T-cell (primary cell): ENCODE data around the gene PSME2. TPM values are rescaled to one million over a fixed set of nuclear protein-coding genes. Genes with fewer than 3 reads are reported as not detected.
"Not testable (repeated sequence)": the region's sequence is repeated elsewhere in the genome, so short reads cannot be mapped to it uniquely, and the experiment has no call there.

ENCODE experiments used
- ATAC-seq, 4 experiments: fragments of 200-7000 bp in 3 of 4; fragments of 150-1000 bp in 1 of 4; cut with Tn5 transposase; replicated peaks in 1 of 4; 1 replicate in 3 of 4; 2 replicates in 1 of 4; pipeline ENCODE4 v1.10.0; 2021; ENCODE audit warnings: moderate library complexity in 3 of 4, mild to moderate bottlenecking in 2 of 4, moderate number of reproducible peaks in 1 of 4
- CTCF ChIA-PET, 2 donors: fragments of 300-600 bp; sonication (Branson Sonifier 250); formaldehyde crosslinking; loops; one replicate each; lab custom pipeline; 2022; ENCODE audit warnings: antibody characterized with exemption in 2 of 2; lab: Charles Lee
- POLR2A ChIA-PET, 2 donors: fragments of 300-600 bp; sonication (Branson Sonifier 250); formaldehyde crosslinking; loops; one replicate each; lab custom pipeline; 2022; ENCODE audit warnings: antibody characterized with exemption in 2 of 2; lab: Charles Lee
- DNase-seq, 35 experiments: peaks; one replicate each; pipeline versions ENCODE4 v3.0.0 to v3.0.0-alpha.2; 2013 to 2023
- H3K27ac ChIP-seq: one replicate; pipeline ENCODE4 v1.5.1; 2013; ENCODE audit warnings: low read length
- H3K27me3 ChIP-seq, 2 experiments: replicated peaks in 1 of 2; 1 replicate in 1 of 2; 2 replicates in 1 of 2; pipeline versions ENCODE4 v1.6.1 to v1.7.0; 2013; ENCODE audit warnings: low read length in 1 of 2, mixed read lengths in 1 of 2; ENCODE audit not compliant: control insufficient read depth in 2 of 2, insufficient read depth in 2 of 2; ENCODE audit errors: extremely low read depth in 1 of 2
- H3K36me3 ChIP-seq, 2 donors: 1 replicate in 1 of 2; 2 replicates in 1 of 2; pipeline versions ENCODE4 v1.6.1 to v1.7.0; 2013; ENCODE audit warnings: low read length in 1 of 2; ENCODE audit not compliant: control insufficient read depth in 2 of 2, insufficient read depth in 1 of 2; ENCODE audit errors: extremely low read depth in 1 of 2
- H3K4me1 ChIP-seq, 2 experiments: 1 replicate in 1 of 2; 2 replicates in 1 of 2; pipeline versions ENCODE4 v1.6.1 to v1.7.0; 2013; ENCODE audit warnings: low read length in 2 of 2, mixed read lengths in 1 of 2; ENCODE audit not compliant: insufficient read depth in 2 of 2, control insufficient read depth in 1 of 2; ENCODE audit errors: extremely low read depth in 1 of 2
- H3K4me3 ChIP-seq, 2 donors: 1 replicate in 1 of 2; 2 replicates in 1 of 2; pipeline versions ENCODE4 v1.5.1 to v1.7.0; 2013; ENCODE audit warnings: mild to moderate bottlenecking in 2 of 2, low read length in 1 of 2, moderate library complexity in 1 of 2; ENCODE audit not compliant: control insufficient read depth in 1 of 2; ENCODE audit errors: extremely low read depth in 1 of 2
- H3K9me3 ChIP-seq: 2 replicates; pipeline ENCODE4 v1.7.0; 2013
- H3K27ac Mint-ChIP-seq, 2 donors: one replicate each; pipeline ENCODE4 v1.8.0; 2020 to 2021; ENCODE audit warnings: mild to moderate bottlenecking in 2 of 2, mixed read lengths in 2 of 2
- H3K27me3 Mint-ChIP-seq, 2 donors: one replicate each; pipeline ENCODE4 v1.8.0; 2021 to 2022; ENCODE audit warnings: mixed read lengths in 2 of 2
- H3K36me3 Mint-ChIP-seq: one replicate; pipeline ENCODE4 v1.8.0; 2021; ENCODE audit warnings: mixed read lengths
- H3K4me1 Mint-ChIP-seq, 3 donors: one replicate each; pipeline ENCODE4 v1.8.0; 2020 to 2022; ENCODE audit warnings: mixed read lengths in 3 of 3, mild to moderate bottlenecking in 1 of 3
- H3K4me3 Mint-ChIP-seq, 3 donors: one replicate each; pipeline ENCODE4 v1.8.0; 2020 to 2022; ENCODE audit warnings: mild to moderate bottlenecking in 3 of 3, mixed read lengths in 3 of 3, moderate library complexity in 3 of 3
- H3K9me3 Mint-ChIP-seq, 3 donors: one replicate each; pipeline ENCODE4 v1.8.0; 2020 to 2022; ENCODE audit warnings: mixed read lengths in 3 of 3
- WGBS: methylation state at CpG from one replicate; pipeline ENCODE4 v1.1.5; 2013; ENCODE audit warnings: missing lambda C conversion rate; ENCODE audit not compliant: insufficient coverage; 5-methylcytosine and 5-hydroxymethylcytosine counted together
- total RNA-seq, 35 experiments: library from RNA in 6 of 35; stranded (reverse) in 6 of 35; fragments of 120-200 nt in 1 of 35; gene quantifications; one replicate each; pipeline versions ENCODE4 v1.2.1 to v1.2.4 and lab custom pipeline; 2013 to 2026

PSME2 gene
- total RNA-seq, 5 donors from 2014 or later (not counting 1 experiment from before 2014, with no cell fraction given), result 130 to 192 (median 159) TPM

DNA sequence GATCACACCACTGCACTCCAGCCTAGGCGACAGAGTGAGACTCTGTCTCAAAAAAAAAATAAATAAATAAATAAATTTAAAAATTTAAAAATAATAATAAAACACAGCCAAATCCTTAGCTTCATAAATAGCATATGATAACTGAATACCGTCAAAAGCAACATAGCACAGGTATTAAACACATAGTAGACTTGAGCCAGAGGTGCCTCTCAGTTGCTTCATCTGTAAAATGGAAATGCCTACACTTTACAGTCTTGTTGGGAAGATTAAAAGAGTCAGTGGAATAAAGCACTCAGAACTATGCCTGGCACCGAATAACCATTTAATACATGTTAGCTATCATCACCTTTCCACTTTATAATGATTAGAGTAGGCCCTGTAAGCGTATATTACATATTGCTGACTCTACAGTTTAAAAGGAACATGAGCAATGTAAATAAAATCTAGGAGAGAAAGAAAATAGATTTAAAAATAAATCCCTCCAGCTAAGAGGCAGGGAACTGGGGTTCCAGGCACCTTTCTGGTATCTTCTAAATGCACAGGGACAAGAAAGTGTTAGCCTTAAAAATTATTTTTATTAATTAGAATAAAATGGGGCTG lies 39.6 kb downstream of the PSME2 start:
- DNase-seq (no peak), ATAC-seq (no peak)
- H3K27me3 ChIP-seq, result no peaks in the 10 kb centered on the region
- no CpG with 5 or more reads among the region's 4 CpGs for WGBS
- Mint-ChIP-seq H3K36me3 (peaks cover 25% of the 10 kb centered on the region), H3K27me3 (no peaks in the 10 kb centered on the region), H3K9me3 (peaks cover 0 to 4% (median 0%) of the 10 kb centered on the region in 3 donors), H3K4me3 (no peak overlapping the region), H3K4me1 (peaks cover 11 to 18% (median 13%) of the 10 kb centered on the region in 3 donors), H3K27ac (no peak overlapping the region)
- POLR2A ChIA-PET, result interaction anchor here (0.6 kb wide), 3 partner anchors 15 to 480 kb away, joined by 3 to 4 read pairs (median 3); no protein-coding TSS in a partner anchor
- H3K4me3 ChIP-seq, result no peak overlapping the region
- H3K9me3 ChIP-seq, result no peaks in the 10 kb centered on the region
- CTCF ChIA-PET, result interaction anchor here (0.6 to 5.5 kb wide), 7 partner anchors 8 to 54 kb away, joined by 3 to 96 read pairs (median 5); partner anchors contain the start of genes DCAF11 (in 1 of the 2), IRF9 (in 1 of the 2), NRL (in 1 of the 2) and PCK2 (in 1 of the 2)
- H3K36me3 ChIP-seq, result peaks cover 0 to 12% of the 10 kb centered on the region in 2 donors
- H3K4me1 ChIP-seq, result peaks cover 3 to 12% of the 10 kb centered on the region in 2 experiments
- H3K27ac ChIP-seq, result no peak overlapping the region

DNA sequence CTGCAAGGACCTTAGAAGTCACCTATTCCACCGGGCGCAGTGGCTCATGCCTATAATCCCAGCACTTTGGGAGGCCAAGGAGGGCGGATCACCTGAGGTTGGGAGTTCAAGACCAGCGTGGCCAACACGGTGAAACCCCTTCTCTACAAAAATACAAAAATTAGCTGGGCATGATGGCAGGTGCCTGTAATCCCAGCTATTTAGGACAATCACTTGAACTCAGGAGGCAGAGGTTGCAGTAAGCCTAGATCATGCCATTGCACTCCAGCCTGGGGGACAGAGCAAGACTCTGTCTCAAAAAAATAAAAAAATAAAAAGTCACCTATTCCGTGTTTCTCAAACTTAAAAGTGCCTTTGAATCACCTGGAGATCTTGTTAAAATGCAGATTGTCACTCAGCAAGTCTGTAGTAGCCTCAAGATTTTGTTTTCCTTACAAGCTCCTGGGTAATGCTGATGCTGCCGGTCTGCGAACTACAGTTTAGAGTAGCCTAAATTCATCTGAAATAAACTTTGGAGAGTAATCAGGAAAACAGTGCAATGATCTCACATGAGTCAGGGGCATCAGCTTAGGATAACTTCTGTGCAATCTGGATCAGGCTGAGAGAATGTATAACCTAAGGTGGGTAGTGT lies 40.7 kb downstream of the PSME2 start:
- ATAC-seq, H3K4me3 Mint-ChIP-seq, H3K9me3 Mint-ChIP-seq, H3K9me3 ChIP-seq, H3K4me3 ChIP-seq, DNase-seq, H3K27ac ChIP-seq, H3K27me3 Mint-ChIP-seq, H3K27me3 ChIP-seq, POLR2A ChIA-PET: not testable (repeated sequence)
- Mint-ChIP-seq H3K36me3 (peaks cover 29% of the 10 kb centered on the region), H3K27ac (peak overlapping the region; percentile 28 to 41), H3K4me1 (peaks cover 11 to 17% (median 13%) of the 10 kb centered on the region in 3 donors)
- CTCF ChIA-PET, result interaction anchor here (2.0 to 2.1 kb wide), 2 partner anchors 9 to 15 kb away, joined by 5 to 7 read pairs; partner anchors contain the start of genes DCAF11 (in 1 of the 2) and NRL (in 1 of the 2)
- WGBS, result 95% methylated on average over 4 of the region's 8 CpGs
- Histone ChIP-seq H3K36me3 (peaks cover 0 to 14% of the 10 kb centered on the region in 2 donors), H3K4me1 (peaks cover 3 to 12% of the 10 kb centered on the region in 2 experiments)

DNA sequence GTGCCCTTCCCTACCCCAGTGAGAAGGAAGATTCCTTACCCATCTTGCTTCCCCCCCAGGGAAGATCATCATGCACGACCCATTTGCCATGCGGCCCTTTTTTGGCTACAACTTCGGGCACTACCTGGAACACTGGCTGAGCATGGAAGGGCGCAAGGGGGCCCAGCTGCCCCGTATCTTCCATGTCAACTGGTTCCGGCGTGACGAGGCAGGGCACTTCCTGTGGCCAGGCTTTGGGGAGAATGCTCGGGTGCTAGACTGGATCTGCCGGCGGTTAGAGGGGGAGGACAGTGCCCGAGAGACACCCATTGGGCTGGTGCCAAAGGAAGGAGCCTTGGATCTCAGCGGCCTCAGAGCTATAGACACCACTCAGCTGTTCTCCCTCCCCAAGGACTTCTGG lies 43.0 kb downstream of the PSME2 start:
- 100% methylated on average over 8 of the region's 13 CpGs for WGBS
- Mint-ChIP-seq H3K9me3 (peaks cover 0 to 4% (median 0%) of the 10 kb centered on the region in 3 donors), H3K36me3 (peaks cover 44% of the 10 kb centered on the region), H3K4me1 (peaks cover 2 to 6% (median 3%) of the 10 kb centered on the region in 3 donors), H3K27me3 (no peaks in the 10 kb centered on the region), H3K4me3 (no peak overlapping the region), H3K27ac (no peak overlapping the region)
- no peaks in the 10 kb centered on the region for H3K9me3 ChIP-seq
- H3K36me3 ChIP-seq, result peaks cover 4 to 36% of the 10 kb centered on the region in 2 donors
- POLR2A ChIA-PET, result interaction anchor here in 1 of 2 donors (0.5 to 0.8 kb wide), 2 partner anchors 10 to 192 kb away, joined by 3 to 6 read pairs; no protein-coding TSS in a partner anchor
- no peak for DNase-seq
- CTCF ChIA-PET, result no interaction called here
- no peak overlapping the region for H3K4me3 ChIP-seq
- H3K27me3 ChIP-seq, result no peaks in the 10 kb centered on the region
- ATAC-seq, result no peak
- H3K27ac ChIP-seq, result no peak overlapping the region
- peaks cover 0 to under 1% of the 10 kb centered on the region in 2 experiments for H3K4me1 ChIP-seq

DNA sequence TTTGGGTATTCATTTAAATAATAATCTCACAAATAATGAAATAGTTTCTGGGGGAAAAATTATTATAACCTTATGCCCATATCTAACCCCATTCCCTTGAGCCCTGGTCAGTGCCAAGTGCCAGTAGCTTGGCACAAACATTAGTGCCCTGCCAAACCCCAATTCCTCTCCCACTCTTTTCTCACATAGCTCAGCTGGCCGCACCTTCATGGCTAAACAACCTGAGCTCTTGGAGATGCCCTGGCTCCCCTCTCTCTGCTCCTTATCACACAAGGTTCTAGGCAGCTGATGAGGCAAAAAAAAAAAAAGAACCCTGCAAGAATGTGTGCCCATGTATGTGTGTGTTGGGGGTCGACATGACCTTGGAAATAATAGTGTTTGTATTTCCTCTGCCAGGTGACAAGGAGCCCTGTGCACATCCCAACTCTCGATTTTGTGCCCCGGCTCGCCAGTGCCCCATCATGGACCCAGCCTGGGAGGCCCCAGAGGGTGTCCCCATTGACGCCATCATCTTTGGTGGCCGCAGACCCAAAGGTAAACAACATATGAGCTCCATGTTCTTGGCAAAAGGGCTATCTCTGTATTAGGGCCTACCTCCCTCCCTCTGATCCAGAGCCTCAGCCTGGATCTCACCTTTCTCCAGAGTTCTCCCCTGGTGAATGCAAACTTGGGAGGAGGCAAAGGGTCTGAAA lies 43.9 kb downstream of the PSME2 start:
- ChIA-PET CTCF (interaction anchor here in 1 of 2 donors (0.6 kb wide), 1 partner anchor 252 kb away, joined by 4 read pairs; no protein-coding TSS in a partner anchor), POLR2A (no interaction called here)
- Histone ChIP-seq H3K36me3 (peaks cover 8 to 39% of the 10 kb centered on the region in 2 donors), H3K4me1 (no peaks in the 10 kb centered on the region), H3K9me3 (no peaks in the 10 kb centered on the region), H3K4me3 (no peak overlapping the region), H3K27ac (no peak overlapping the region), H3K27me3 (no peaks in the 10 kb centered on the region)
- no peak overlapping the region for H3K4me3 Mint-ChIP-seq
- H3K4me1 Mint-ChIP-seq, result peaks cover 0 to 3% (median 0%) of the 10 kb centered on the region in 3 donors
- 100% methylated on average over 1 of the region's 7 CpGs for WGBS
- no peak for DNase-seq
- H3K27me3 Mint-ChIP-seq, result no peaks in the 10 kb centered on the region
- H3K36me3 Mint-ChIP-seq, result peaks cover 44% of the 10 kb centered on the region
- ATAC-seq, result no peak
- peaks cover 0 to 4% (median 0%) of the 10 kb centered on the region in 3 donors for H3K9me3 Mint-ChIP-seq
- peak overlapping the region in 1 of 2 donors; percentile 16 for H3K27ac Mint-ChIP-seq

DNA sequence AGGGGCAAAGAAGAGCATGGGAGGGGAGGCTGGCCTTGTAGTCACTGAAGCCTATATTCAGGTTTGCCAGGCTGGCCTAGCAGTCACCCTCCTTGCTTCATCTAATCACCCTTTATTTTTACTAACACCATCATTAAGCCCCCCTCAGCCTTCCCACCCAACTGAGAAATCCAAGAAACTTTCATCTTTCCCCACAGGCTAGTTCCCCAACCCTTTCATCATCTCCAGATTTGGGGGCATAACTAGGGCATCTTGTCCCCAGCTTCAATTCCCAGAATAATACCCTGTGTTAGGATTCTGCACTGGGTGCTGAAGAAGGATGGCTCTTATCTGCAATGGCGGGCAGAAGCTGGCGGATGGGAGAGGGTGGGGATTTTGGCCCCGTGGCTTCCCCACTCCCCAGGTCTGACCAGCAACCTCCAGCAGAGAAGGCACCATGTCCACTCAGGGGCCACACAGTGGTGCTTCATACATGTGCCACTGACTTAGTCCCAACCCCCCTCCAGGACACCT lies 45.4 kb downstream of the PSME2 start:
- Histone ChIP-seq H3K4me1 (no peaks in the 10 kb centered on the region), H3K27me3 (no peaks in the 10 kb centered on the region), H3K36me3 (peaks cover 10 to 39% of the 10 kb centered on the region in 2 donors), H3K9me3 (no peaks in the 10 kb centered on the region), H3K27ac (no peak overlapping the region), H3K4me3 (no peak overlapping the region)
- Mint-ChIP-seq H3K9me3 (peaks cover 0 to 4% (median 0%) of the 10 kb centered on the region in 3 donors), H3K27me3 (no peaks in the 10 kb centered on the region), H3K4me3 (no peak overlapping the region), H3K36me3 (peaks cover 47% of the 10 kb centered on the region), H3K4me1 (peaks cover 6 to 10% (median 6%) of the 10 kb centered on the region in 3 donors), H3K27ac (no peak overlapping the region)
- POLR2A ChIA-PET, result no interaction called here
- no peak for ATAC-seq
- CTCF ChIA-PET, result interaction anchor here in 1 of 2 donors (0.6 kb wide), 1 partner anchor 10 kb away, joined by 4 read pairs; no protein-coding TSS in a partner anchor
- no peak for DNase-seq
- no CpG with 5 or more reads among the region's 3 CpGs for WGBS
